Measurements from ENCODE around the gene RASA3. TPM values are rescaled to one million over a fixed set of nuclear protein-coding genes. Genes with fewer than 3 reads are reported as not detected.

The RASA3 gene
- total RNA-seq, 1 experiment from 2014 or later, result 9.1 TPM

DNA sequence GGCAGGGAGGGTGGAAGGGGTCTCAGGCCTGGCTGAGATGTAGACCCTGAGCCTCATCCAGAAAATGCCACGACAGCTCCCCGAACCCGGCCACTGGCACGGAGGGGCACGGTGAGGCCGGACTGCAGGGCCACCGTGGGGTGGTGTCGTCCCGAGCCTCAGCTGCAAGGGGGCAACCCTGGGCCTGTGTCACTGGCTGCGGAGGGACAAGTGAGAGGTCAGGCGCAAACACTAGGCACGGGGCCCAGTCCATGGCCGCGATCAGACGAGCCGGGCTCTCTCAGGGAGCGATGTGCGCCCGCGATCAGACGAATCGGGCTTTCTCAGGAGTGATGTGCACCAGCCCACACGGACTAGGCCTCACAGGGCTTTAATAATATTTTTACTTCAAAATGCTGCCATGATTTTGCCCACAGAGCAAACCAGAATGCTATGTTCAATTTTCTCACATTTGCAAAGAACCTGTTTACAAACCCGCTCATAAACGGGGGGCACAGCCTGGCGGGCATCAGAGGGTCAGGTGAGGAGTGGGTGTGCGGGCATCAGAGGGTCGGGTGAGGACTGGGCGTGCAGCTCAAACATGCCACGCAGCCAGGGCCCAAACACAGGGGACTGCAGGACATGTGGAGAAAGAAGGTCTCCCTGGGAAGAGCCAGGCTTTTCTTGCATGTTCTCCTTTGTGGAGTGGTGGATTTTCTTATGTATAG lies 115.9 kb downstream of the RASA3 start:
- BruUV-seq (replicated peaks), result no TSS peak
- no peak for DNase-seq (ENCODE audit: unreplicated experiment)
- intact Hi-C loops (cut with micrococcal nuclease), result no loop called here
- Mint-ChIP-seq H3K36me3 (ENCODE audit: insufficient read depth, unreplicated experiment) (peaks cover 28% of the 10 kb centered on the region), H3K27me3 (ENCODE audit: insufficient read depth, unreplicated experiment) (no peaks in the 10 kb centered on the region), H3K9me3 (ENCODE audit: unreplicated experiment) (no peaks in the 10 kb centered on the region), H3K4me1 (ENCODE audit: insufficient read depth, unreplicated experiment) (peaks cover 13% of the 10 kb centered on the region), H3K27ac (ENCODE audit: low read depth, unreplicated experiment) (peak overlapping the region; percentile 94), H3K4me3 (ENCODE audit: unreplicated experiment) (peak overlapping the region; percentile 66)
- CTCF ChIA-PET, result interaction anchor here (0.5 to 1.0 kb wide), 3 partner anchors 43 to 63 kb away, joined by 3 read pairs; no protein-coding TSS in a partner anchor
- TF ChIP-seq, protein P1, sequence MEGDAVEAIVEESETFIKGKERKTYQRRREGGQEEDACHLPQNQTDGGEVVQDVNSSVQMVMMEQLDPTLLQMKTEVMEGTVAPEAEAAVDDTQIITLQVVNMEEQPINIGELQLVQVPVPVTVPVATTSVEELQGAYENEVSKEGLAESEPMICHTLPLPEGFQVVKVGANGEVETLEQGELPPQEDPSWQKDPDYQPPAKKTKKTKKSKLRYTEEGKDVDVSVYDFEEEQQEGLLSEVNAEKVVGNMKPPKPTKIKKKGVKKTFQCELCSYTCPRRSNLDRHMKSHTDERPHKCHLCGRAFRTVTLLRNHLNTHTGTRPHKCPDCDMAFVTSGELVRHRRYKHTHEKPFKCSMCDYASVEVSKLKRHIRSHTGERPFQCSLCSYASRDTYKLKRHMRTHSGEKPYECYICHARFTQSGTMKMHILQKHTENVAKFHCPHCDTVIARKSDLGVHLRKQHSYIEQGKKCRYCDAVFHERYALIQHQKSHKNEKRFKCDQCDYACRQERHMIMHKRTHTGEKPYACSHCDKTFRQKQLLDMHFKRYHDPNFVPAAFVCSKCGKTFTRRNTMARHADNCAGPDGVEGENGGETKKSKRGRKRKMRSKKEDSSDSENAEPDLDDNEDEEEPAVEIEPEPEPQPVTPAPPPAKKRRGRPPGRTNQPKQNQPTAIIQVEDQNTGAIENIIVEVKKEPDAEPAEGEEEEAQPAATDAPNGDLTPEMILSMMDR (IDR thresholded peaks at IDR 0.05; ENCODE audit: unreplicated experiment), result no peak
- POLR2A ChIA-PET, result interaction anchor here (0.7 to 2.4 kb wide), 10 partner anchors 9 to 263 kb away, joined by 3 to 33 read pairs (median 5); no protein-coding TSS in a partner anchor

DNA sequence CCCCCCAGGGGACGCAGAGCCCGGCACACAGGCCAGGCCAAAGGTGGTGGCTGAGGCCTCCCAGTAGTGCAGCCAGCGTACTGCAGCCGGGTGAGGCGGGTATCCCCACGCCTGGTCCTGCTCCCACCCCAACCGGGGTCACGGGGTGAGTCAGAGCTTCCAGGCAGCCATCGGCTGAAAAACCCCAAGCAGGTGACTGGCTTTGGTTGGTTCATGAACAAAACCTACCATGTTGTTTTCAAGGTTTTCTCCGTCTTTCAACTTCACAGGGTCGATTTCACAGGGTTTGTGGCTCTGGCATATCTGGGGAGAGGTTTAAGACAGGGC lies 116.5 kb downstream of the RASA3 start:
- no peaks in the 10 kb centered on the region for H3K27me3 Mint-ChIP-seq (ENCODE audit: insufficient read depth, unreplicated experiment)
- peak; percentile 50 for DNase-seq (ENCODE audit: unreplicated experiment)
- peak overlapping the region; percentile 94 for H3K27ac Mint-ChIP-seq (ENCODE audit: low read depth, unreplicated experiment)
- peaks cover 25% of the 10 kb centered on the region for H3K36me3 Mint-ChIP-seq (ENCODE audit: insufficient read depth, unreplicated experiment)
- BruUV-seq (replicated peaks), result no TSS peak
- TF ChIP-seq, protein P1 (IDR thresholded peaks at IDR 0.05; ENCODE audit: unreplicated experiment), result no peak
- H3K4me3 Mint-ChIP-seq (ENCODE audit: unreplicated experiment), result peak overlapping the region; percentile 66
- H3K9me3 Mint-ChIP-seq (ENCODE audit: unreplicated experiment), result no peaks in the 10 kb centered on the region
- H3K4me1 Mint-ChIP-seq (ENCODE audit: insufficient read depth, unreplicated experiment), result peaks cover 13% of the 10 kb centered on the region
- intact Hi-C loops (cut with micrococcal nuclease), result loop anchor here (1.0 kb wide), 1 partner anchor 49 kb away; no protein-coding TSS in a partner anchor
- ChIA-PET CTCF (interaction anchor here (0.5 to 1.0 kb wide), 2 partner anchors 51 to 62 kb away, joined by 3 read pairs; no protein-coding TSS in a partner anchor), POLR2A (interaction anchor here (0.7 to 2.4 kb wide), 14 partner anchors 10 to 264 kb away, joined by 3 to 33 read pairs (median 4); no protein-coding TSS in a partner anchor)

GRCh38 chr13:114015111-114015968 lies 117.1 kb downstream of the RASA3 start:
- DNase-seq (ENCODE audit: unreplicated experiment), result peak; percentile 97
- no TSS peak for BruUV-seq (replicated peaks)
- peak overlapping the region; percentile 94 for H3K27ac Mint-ChIP-seq (ENCODE audit: low read depth, unreplicated experiment)
- intact Hi-C loops (cut with micrococcal nuclease), result loop anchor here (1.0 kb wide), 1 partner anchor 50 kb away; no protein-coding TSS in a partner anchor
- POLR2A ChIA-PET, result interaction anchor here (0.7 to 2.4 kb wide), 14 partner anchors 10 to 264 kb away, joined by 3 to 33 read pairs (median 4); no protein-coding TSS in a partner anchor
- H3K4me1 Mint-ChIP-seq (ENCODE audit: insufficient read depth, unreplicated experiment), result peaks cover 13% of the 10 kb centered on the region
- H3K27me3 Mint-ChIP-seq (ENCODE audit: insufficient read depth, unreplicated experiment), result no peaks in the 10 kb centered on the region
- H3K9me3 Mint-ChIP-seq (ENCODE audit: unreplicated experiment), result no peaks in the 10 kb centered on the region
- TF ChIP-seq, protein P1 (IDR thresholded peaks at IDR 0.05; ENCODE audit: unreplicated experiment), result no peak
- peaks cover 22% of the 10 kb centered on the region for H3K36me3 Mint-ChIP-seq (ENCODE audit: insufficient read depth, unreplicated experiment)
- peak overlapping the region; percentile 66 for H3K4me3 Mint-ChIP-seq (ENCODE audit: unreplicated experiment)
- CTCF ChIA-PET, result interaction anchor here (0.7 to 1.0 kb wide), 2 partner anchors 42 to 61 kb away, joined by 3 to 4 read pairs; no protein-coding TSS in a partner anchor

Data from MCF 10A (cell line).